GM12878 (cell line): ENCODE measurements around the gene SAYSD1. TPM values are rescaled to one million over a fixed set of nuclear protein-coding genes. Genes with fewer than 3 reads are reported as not detected.
A peak's percentile ranks its signal among the peaks of the same experiment; 100 is the strongest.

ENCODE experiments used
- BHLHE40 ChIP-seq, 2 experiments: fragments of 450-650 bp in 1 of 2; IDR thresholded peaks; 2 replicates each; pipeline ENCODE4 v1.6.1; 2011 to 2017; ENCODE audit warnings: low read depth in 2 of 2, borderline replicate concordance in 1 of 2, improper control_type of control experiment in 1 of 2, low read length in 1 of 2, mild to moderate bottlenecking in 1 of 2
- EP300 ChIP-seq, 2 experiments: fragments of 150-350 bp in 1 of 2; IDR thresholded peaks; 2 replicates each; pipeline ENCODE4 v1.6.1; 2011 to 2012; ENCODE audit warnings: low read depth in 2 of 2, low read length in 2 of 2, borderline replicate concordance in 1 of 2, improper control_type of control experiment in 1 of 2, inconsistent platforms in 1 of 2; ENCODE audit not compliant: control insufficient read depth in 1 of 2
- GATAD2B ChIP-seq: fragments of 450-650 bp; conservative IDR thresholded peaks from 2 replicates; pipeline ENCODE4 v1.6.1; 2017; ENCODE audit warnings: low read depth, mild to moderate bottlenecking, moderate library complexity
- HDGF ChIP-seq: fragments of 450-650 bp; IDR thresholded peaks from 2 replicates; pipeline ENCODE4 v1.6.1; 2016; ENCODE audit warnings: antibody characterized with exemption
- IKZF1 ChIP-seq: fragments of 450-650 bp; conservative IDR thresholded peaks from 2 replicates; pipeline ENCODE4 v1.6.1; 2017; ENCODE audit warnings: antibody characterized with exemption, mild to moderate bottlenecking
- IKZF2 ChIP-seq, 2 experiments: fragments of 450-650 bp; IDR thresholded peaks; 2 replicates each; pipeline ENCODE4 v1.6.1; 2017; ENCODE audit warnings: mild to moderate bottlenecking in 2 of 2, moderate library complexity in 2 of 2
- NRF1 ChIP-seq: conservative IDR thresholded peaks from 2 replicates; pipeline ENCODE4 v1.6.1; 2011; ENCODE audit warnings: mild to moderate bottlenecking, low read depth, low read length, improper control_type of control experiment
- POLR2A ChIP-seq: IDR thresholded peaks from 2 replicates; pipeline ENCODE4 v1.6.1; 2011; ENCODE audit warnings: low read depth, mild to moderate bottlenecking, low read length
- RELA ChIP-seq: fragments of 450-650 bp; IDR thresholded peaks from 2 replicates; pipeline ENCODE4 v1.8.0; 2014; ENCODE audit warnings: borderline replicate concordance; ENCODE audit not compliant: partially characterized antibody
- SIN3A ChIP-seq: IDR thresholded peaks from 2 replicates; pipeline ENCODE4 v1.6.1; 2012; ENCODE audit warnings: low read depth, low read length, improper control_type of control experiment
- SRF ChIP-seq, 2 experiments: IDR thresholded peaks; 2 replicates each; pipeline ENCODE4 v1.6.1; 2011; ENCODE audit warnings: low read depth in 2 of 2, low read length in 2 of 2, mild to moderate bottlenecking in 1 of 2, moderate library complexity in 1 of 2
- STAT1 ChIP-seq: fragments of 450-650 bp; conservative IDR thresholded peaks from 2 replicates; pipeline ENCODE4 v1.6.1; 2014; ENCODE audit warnings: antibody characterized with exemption, mild to moderate bottlenecking
- TAF1 ChIP-seq: IDR thresholded peaks from 2 replicates; pipeline ENCODE4 v1.6.1; 2011; ENCODE audit warnings: mild to moderate bottlenecking, low read depth, low read length, borderline replicate concordance
- TARDBP ChIP-seq: IDR thresholded peaks from 2 replicates; pipeline ENCODE4 v1.6.1; 2016; ENCODE audit warnings: borderline replicate concordance
- TCF3 ChIP-seq: IDR thresholded peaks from 2 replicates; pipeline ENCODE4 v1.6.1; 2012; ENCODE audit warnings: low read depth, mild to moderate bottlenecking, low read length, borderline replicate concordance; ENCODE audit not compliant: insufficient read depth
- ZNF207 ChIP-seq: fragments of 450-650 bp; IDR thresholded peaks from 2 replicates; pipeline ENCODE4 v1.6.1; 2014; ENCODE audit warnings: antibody characterized with exemption, mild to moderate bottlenecking, borderline replicate concordance
- polyA plus RNA-seq, 11 experiments: library from polyadenylated mRNA; depleted of rRNA in 4 of 11; unstranded in 6 of 11; stranded (reverse) in 5 of 11; fragments of >200 nt; fragmentation: Nextera tagmentation in 4 of 11; fragmentation: Illumina TruSeq in 1 of 11; extraction: Ambion mirVana in 4 of 11; extraction: Trizol in 1 of 11; gene quantifications; 1 replicate in 1 of 11; 2 replicates in 10 of 11; pipeline versions ENCODE4 v1.2.1 to v1.2.3, GENCODE V29; 2011 to 2016; ENCODE audit warnings: inconsistent platforms in 2 of 11, missing spikeins in 2 of 11, low read depth in 1 of 11
- total RNA-seq, 4 experiments: library from RNA; depleted of rRNA in 3 of 4; stranded (reverse); fragments of >200 nt in 3 of 4; fragmentation: Illumina TruSeq in 1 of 4; extraction: Trizol in 1 of 4; gene quantifications; 2 replicates each; pipeline versions ENCODE4 v1.2.1 to v1.2.3, GENCODE V29; 2013 to 2021
- TF ChIP-seq, protein P1 (sequence below): IDR thresholded peaks from 2 replicates; pipeline ENCODE4 v1.6.1; 2011; ENCODE audit warnings: borderline replicate concordance, low read depth, mild to moderate bottlenecking, moderate library complexity, mixed read lengths, low read length; ENCODE audit not compliant: insufficient read depth; ENCODE audit errors: extremely low read length
- TF ChIP-seq, protein P2 (sequence below): fragments of 450-650 bp; IDR thresholded peaks from 2 replicates; pipeline ENCODE4 v1.6.1; 2016; ENCODE audit warnings: mild to moderate bottlenecking
- TF ChIP-seq, protein P3 (sequence below): fragments of 450-650 bp; IDR thresholded peaks from 2 replicates; pipeline ENCODE4 v1.6.1; 2017; ENCODE audit warnings: mild to moderate bottlenecking, low read depth, inconsistent platforms; ENCODE audit not compliant: poor library complexity, severe bottlenecking
- TF ChIP-seq, protein P4 (sequence below): fragments of 450-650 bp; IDR thresholded peaks from 2 replicates; pipeline ENCODE4 v1.6.1; 2017; ENCODE audit warnings: low read depth, mild to moderate bottlenecking, moderate library complexity
- TF ChIP-seq, protein P5 (sequence below): IDR thresholded peaks from 2 replicates; pipeline ENCODE4 v1.6.1; 2012; ENCODE audit warnings: low read depth, low read length, improper control_type of control experiment

Gene SAYSD1
- total and polyA plus RNA-seq, 10 of the 15 experiments (the other 5 are each of a cell fraction or from before 2014, with no cell fraction given): 1.5 to 7.3 (median 6.4) TPM

DNA sequence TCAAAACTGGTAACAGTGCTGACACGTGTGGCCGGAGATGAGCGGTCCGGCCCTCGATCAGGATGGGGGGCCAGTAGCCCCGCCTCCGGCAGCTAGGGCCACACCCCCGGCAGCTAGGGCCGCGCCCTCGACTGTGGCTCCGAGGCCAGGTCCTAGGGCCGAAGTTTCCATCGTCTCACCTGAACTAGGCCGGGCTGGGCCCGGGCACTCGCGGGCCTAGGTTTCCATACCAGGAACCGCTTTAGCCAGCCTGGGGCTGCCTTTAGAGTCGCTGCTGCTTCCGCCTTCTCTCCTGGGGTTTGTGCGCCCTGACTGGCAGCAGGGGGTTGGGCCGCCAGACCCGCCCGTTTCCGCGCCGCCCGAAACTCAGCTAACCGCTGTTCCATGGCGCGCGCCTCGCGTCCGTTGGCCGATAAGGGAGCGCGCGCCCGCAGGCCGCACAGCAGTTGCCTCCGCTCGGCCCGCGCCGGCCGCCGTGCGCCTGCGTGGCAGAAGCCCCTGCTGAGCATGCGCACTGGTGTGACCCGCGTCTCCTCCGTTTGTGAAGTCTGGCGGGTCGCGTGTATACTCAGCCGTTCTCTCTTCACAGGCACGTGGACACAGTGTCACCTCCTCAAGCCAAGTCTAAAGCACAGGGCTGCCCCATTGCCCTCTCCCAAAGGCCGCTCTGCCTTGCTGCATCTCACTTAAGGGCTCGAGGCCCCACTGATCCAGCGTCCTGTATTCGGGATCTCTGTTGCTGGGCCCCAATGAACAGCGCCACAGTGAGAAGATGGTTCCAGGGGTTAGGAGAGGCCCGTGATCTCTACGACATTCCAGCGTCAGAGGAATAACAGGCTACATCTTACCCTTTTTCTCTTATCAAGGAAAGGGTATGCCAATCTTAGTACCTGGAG is at the start of gene SAYSD1 (continued):
- TF ChIP-seq, protein P1, sequence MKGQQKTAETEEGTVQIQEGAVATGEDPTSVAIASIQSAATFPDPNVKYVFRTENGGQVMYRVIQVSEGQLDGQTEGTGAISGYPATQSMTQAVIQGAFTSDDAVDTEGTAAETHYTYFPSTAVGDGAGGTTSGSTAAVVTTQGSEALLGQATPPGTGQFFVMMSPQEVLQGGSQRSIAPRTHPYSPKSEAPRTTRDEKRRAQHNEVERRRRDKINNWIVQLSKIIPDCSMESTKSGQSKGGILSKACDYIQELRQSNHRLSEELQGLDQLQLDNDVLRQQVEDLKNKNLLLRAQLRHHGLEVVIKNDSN: peak; percentile 5
- TF ChIP-seq GATAD2B (peak; percentile 94), HDGF (peak; percentile 53; the same call in 1 of the 2 replicates), SIN3A (peak; percentile 42; the same call in 1 of the 2 replicates), TCF3 (no peak), STAT1 (0 out of 2 replicates have a peak, but pooled peaks have one; percentile 68), NRF1 (peak; percentile 100), RELA (no peak), SRF (IDR thresholded peaks at IDR 0.05; ENCODE audit: low read depth in 2 of 2, low read length in 2 of 2) (no peak), IKZF2 (IDR thresholded peaks at IDR 0.05) (0 out of 4 replicates have a peak, but pooled peaks of 1 of the 2 experiments have one; percentile 30), BHLHE40 (IDR thresholded peaks at IDR 0.05; ENCODE audit: borderline replicate concordance in 1 of 2, low read depth in 2 of 2, low read length in 1 of 2) (peak; percentile 78 to 86), POLR2A (peak; percentile 89), TAF1 (peak; percentile 39; the same call in 1 of the 2 replicates), ZNF207 (peak; percentile 85; the same call in 1 of the 2 replicates), EP300 (IDR thresholded peaks at IDR 0.05; ENCODE audit: borderline replicate concordance in 1 of 2, control insufficient read depth in 1 of 2, low read depth in 2 of 2, low read length in 2 of 2) (0 out of 4 replicates have a peak, but pooled peaks of 1 of the 2 experiments have one; percentile 10), TARDBP (no peak), IKZF1 (peak; percentile 100)
- TF ChIP-seq, protein P2, sequence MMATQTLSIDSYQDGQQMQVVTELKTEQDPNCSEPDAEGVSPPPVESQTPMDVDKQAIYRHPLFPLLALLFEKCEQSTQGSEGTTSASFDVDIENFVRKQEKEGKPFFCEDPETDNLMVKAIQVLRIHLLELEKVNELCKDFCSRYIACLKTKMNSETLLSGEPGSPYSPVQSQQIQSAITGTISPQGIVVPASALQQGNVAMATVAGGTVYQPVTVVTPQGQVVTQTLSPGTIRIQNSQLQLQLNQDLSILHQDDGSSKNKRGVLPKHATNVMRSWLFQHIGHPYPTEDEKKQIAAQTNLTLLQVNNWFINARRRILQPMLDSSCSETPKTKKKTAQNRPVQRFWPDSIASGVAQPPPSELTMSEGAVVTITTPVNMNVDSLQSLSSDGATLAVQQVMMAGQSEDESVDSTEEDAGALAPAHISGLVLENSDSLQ: peak; percentile 93
- TF ChIP-seq, protein P3, sequence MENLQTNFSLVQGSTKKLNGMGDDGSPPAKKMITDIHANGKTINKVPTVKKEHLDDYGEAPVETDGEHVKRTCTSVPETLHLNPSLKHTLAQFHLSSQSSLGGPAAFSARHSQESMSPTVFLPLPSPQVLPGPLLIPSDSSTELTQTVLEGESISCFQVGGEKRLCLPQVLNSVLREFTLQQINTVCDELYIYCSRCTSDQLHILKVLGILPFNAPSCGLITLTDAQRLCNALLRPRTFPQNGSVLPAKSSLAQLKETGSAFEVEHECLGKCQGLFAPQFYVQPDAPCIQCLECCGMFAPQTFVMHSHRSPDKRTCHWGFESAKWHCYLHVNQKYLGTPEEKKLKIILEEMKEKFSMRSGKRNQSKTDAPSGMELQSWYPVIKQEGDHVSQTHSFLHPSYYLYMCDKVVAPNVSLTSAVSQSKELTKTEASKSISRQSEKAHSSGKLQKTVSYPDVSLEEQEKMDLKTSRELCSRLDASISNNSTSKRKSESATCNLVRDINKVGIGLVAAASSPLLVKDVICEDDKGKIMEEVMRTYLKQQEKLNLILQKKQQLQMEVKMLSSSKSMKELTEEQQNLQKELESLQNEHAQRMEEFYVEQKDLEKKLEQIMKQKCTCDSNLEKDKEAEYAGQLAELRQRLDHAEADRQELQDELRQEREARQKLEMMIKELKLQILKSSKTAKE: no peak
- TF ChIP-seq, protein P4, sequence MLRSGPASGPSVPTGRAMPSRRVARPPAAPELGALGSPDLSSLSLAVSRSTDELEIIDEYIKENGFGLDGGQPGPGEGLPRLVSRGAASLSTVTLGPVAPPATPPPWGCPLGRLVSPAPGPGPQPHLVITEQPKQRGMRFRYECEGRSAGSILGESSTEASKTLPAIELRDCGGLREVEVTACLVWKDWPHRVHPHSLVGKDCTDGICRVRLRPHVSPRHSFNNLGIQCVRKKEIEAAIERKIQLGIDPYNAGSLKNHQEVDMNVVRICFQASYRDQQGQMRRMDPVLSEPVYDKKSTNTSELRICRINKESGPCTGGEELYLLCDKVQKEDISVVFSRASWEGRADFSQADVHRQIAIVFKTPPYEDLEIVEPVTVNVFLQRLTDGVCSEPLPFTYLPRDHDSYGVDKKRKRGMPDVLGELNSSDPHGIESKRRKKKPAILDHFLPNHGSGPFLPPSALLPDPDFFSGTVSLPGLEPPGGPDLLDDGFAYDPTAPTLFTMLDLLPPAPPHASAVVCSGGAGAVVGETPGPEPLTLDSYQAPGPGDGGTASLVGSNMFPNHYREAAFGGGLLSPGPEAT: peak; percentile 93
- TF ChIP-seq, protein P5, sequence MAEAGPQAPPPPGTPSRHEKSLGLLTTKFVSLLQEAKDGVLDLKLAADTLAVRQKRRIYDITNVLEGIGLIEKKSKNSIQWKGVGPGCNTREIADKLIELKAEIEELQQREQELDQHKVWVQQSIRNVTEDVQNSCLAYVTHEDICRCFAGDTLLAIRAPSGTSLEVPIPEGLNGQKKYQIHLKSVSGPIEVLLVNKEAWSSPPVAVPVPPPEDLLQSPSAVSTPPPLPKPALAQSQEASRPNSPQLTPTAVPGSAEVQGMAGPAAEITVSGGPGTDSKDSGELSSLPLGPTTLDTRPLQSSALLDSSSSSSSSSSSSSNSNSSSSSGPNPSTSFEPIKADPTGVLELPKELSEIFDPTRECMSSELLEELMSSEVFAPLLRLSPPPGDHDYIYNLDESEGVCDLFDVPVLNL: 0 out of 2 replicates have a peak, but pooled peaks have one; percentile 9
